Measurements from ENCODE around the gene WNT6. TPM values are rescaled to one million over a fixed set of nuclear protein-coding genes. Genes with fewer than 3 reads are reported as not detected.

The WNT6 gene
- total RNA-seq, 4 donors from 2014 or later, result 0.19 to 2.7 (median 0.62) TPM

DNA sequence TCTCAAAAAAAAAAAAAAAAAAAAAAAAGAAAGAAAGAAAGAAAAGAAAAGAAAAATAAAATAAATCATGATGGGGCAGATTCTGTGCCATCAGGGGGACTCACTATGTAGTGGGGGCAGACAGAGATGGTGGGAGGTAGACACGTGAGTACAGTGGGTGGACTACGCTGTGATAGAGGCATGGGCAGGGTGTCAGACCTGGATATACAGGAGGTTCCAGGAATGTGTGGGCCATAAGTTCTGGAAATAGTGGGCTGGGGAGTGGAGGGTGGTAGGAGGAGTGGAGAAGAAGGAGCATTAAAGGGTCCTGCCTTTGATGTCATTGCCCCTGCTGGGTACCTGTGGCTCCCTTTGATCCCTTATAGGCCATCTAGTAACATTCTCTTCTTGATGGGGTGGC lies 8.8 kb upstream of the WNT6 start:
- no peak for DNase-seq (ENCODE audit: low spot score)
- TF ChIP-seq, protein P1, sequence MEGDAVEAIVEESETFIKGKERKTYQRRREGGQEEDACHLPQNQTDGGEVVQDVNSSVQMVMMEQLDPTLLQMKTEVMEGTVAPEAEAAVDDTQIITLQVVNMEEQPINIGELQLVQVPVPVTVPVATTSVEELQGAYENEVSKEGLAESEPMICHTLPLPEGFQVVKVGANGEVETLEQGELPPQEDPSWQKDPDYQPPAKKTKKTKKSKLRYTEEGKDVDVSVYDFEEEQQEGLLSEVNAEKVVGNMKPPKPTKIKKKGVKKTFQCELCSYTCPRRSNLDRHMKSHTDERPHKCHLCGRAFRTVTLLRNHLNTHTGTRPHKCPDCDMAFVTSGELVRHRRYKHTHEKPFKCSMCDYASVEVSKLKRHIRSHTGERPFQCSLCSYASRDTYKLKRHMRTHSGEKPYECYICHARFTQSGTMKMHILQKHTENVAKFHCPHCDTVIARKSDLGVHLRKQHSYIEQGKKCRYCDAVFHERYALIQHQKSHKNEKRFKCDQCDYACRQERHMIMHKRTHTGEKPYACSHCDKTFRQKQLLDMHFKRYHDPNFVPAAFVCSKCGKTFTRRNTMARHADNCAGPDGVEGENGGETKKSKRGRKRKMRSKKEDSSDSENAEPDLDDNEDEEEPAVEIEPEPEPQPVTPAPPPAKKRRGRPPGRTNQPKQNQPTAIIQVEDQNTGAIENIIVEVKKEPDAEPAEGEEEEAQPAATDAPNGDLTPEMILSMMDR (IDR thresholded peaks at IDR 0.05), result no peak
- no peak for ATAC-seq (ENCODE audit: low FRiP score)

DNA sequence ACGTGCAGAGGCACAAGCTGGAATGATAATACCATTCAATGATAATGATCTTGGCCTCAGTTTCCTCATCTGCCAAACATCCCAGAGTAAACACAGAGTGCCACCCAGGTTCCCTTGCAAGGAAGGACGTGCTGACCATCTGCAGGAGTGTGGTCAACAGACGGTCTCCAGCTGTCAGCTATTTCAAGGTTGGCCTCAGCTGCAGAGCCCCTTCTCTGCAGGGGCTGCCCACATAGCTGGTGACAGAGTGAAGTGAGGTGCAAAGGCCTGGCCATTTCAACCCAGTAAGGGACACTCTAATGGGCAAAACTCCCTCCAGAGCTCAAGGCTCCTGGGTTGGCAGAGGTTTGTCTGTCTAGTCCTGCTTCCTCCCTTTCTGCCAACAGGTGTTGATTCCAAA lies 8.3 kb upstream of the WNT6 start:
- DNase-seq (ENCODE audit: low spot score), result no peak
- TF ChIP-seq, protein P1 (IDR thresholded peaks at IDR 0.05), result no peak

DNA sequence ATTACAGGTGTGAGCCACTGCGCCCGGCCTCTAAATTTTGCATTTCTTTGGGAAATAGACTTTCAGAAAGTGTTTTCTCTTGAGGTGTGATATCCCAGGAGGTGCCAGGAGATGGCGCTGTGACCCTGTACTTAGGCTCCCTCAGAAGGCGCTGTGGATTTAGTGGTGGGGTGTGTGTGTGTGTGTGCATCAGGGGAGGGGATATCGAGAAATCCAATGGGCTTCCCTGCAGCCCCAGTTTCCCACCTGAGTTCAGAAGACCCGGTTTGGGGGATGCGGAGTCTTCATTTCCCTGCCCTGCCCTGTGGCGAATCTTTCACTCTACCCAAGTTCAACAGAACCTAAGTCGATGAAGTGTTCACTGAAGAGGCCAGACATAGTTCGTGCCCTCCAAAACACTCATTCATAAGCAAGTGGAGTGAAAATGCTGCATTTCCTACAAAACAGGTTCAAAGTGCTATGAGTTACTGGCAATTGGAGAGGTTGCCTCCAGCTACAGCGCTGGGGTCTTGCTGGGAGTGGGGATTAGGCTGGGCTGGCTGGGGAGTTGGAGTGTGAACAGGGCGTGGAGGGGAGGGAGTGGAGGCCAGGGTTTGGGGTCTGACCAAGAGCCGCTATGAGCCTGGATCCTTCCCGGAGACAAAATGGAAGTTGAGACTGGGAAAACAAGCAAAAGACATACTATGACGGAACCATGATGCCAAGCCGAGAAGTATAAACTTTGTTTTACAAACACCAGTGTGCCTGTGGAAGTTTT lies 6.5 kb upstream of the WNT6 start:
- DNase-seq (ENCODE audit: low spot score) (peak; percentile 83), ATAC-seq (ENCODE audit: low FRiP score) (peak; percentile 64)
- TF ChIP-seq, protein P1 (IDR thresholded peaks at IDR 0.05), result peak in 1 of 3 donors; percentile 30

More for the DNA sequence above, 8.3 kb upstream of the WNT6 start:
- ATAC-seq (ENCODE audit: low FRiP score), result no peak

DNA sequence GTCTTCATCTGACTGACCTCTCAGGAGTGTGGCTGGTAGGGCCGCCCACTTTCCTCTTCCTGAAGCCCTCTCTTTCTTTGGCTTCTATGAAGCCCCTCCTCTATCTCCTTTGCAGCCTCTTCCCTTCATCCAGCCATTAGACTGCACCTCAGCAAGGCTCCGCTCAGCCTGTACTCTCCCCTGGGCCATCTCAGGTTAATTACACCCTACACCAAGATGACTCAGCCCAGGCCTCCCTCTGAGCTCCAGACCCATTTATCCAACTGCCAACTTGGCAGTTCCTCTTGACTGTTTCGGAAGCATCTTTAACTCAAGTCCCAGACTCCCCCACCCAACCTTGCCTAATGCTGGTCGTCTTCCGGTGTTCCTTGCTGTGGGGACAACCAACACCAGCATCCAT lies 5.8 kb upstream of the WNT6 start:
- ATAC-seq (ENCODE audit: low FRiP score), result peak; percentile 83
- TF ChIP-seq, protein P1 (IDR thresholded peaks at IDR 0.05), result no peak
- no peak for DNase-seq (ENCODE audit: low spot score)

DNA sequence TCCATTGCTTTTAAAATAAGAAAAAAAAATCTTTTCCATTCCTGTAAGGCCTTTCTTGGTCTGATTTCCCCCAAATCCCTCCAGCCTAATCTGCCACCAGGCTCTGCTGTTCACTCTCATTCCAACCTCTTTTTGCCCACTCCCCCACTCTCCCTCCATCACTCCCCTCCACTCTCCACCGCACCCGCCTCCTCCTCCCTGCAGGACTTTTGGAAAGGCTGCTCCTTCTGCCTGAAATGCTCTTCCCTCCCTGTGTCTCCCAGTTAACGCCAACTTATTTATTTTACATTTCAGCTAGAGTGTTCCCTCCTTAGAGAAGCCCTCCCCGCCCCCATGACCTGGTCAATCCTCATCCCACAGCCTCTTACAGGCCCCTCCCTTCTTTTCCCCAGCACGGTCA lies 4.7 kb upstream of the WNT6 start:
- TF ChIP-seq, protein P1 (IDR thresholded peaks at IDR 0.05), result no peak
- no peak for ATAC-seq (ENCODE audit: low FRiP score)
- DNase-seq (ENCODE audit: low spot score), result no peak

DNA sequence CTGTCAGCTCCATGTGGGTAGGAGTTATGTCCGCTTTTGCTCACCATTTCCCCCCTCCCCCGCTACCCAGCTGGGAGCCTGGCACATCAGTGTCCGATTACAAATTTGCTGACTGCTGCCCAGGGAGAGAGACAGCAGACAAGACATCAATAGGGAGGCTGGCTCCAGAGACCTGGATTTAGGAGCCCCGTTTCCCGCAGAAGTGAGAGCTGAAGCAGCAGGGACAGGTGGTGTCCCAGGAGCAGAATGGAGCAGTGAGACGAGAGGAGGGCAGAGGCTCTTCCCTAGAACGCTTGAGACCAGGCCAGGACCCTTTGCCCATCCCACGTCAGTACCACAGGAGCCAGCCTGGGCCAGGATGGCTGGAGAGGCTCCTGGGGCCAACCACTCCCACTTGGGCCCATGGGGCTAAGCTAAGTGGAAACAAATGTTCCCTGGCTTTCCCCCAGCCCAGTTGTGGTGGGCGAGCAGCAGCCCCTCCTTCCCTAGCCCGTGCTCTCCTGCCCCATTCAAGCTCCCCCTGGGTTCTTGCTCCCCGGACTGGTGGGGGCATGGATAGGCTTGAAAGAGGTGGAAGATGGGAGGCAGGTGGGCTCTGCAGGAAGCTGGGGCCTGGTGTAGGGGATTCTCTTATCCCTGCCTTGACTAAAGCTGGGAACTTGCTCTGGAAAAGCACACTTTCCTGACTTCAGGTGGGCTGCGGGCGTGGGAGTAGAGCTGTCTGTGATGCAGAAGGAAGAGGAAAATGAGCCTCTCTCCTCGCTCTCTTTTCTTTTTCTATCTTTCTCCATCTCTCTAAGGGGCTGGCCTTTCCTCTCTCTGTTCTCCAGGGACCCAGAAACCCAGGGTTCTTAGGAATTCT lies 4.1 kb upstream of the WNT6 start:
- TF ChIP-seq, protein P1 (IDR thresholded peaks at IDR 0.05), result no peak
- DNase-seq (ENCODE audit: low spot score) (no peak), ATAC-seq (ENCODE audit: low FRiP score) (no peak)
